Activated naive CD4-positive, alpha-beta T cell treated with anti-CD3 and anti-CD28 coated beads, Interleukin-2, amount 50 U/mL, for 16 hours (primary cell): ENCODE measurements around the gene TNFSF8.

Experiments used
- DNase-seq: peaks from one replicate; pipeline ENCODE4 v3.0.0-alpha.2; 2020

Gene TNFSF8, protein sequence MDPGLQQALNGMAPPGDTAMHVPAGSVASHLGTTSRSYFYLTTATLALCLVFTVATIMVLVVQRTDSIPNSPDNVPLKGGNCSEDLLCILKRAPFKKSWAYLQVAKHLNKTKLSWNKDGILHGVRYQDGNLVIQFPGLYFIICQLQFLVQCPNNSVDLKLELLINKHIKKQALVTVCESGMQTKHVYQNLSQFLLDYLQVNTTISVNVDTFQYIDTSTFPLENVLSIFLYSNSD

DNA sequence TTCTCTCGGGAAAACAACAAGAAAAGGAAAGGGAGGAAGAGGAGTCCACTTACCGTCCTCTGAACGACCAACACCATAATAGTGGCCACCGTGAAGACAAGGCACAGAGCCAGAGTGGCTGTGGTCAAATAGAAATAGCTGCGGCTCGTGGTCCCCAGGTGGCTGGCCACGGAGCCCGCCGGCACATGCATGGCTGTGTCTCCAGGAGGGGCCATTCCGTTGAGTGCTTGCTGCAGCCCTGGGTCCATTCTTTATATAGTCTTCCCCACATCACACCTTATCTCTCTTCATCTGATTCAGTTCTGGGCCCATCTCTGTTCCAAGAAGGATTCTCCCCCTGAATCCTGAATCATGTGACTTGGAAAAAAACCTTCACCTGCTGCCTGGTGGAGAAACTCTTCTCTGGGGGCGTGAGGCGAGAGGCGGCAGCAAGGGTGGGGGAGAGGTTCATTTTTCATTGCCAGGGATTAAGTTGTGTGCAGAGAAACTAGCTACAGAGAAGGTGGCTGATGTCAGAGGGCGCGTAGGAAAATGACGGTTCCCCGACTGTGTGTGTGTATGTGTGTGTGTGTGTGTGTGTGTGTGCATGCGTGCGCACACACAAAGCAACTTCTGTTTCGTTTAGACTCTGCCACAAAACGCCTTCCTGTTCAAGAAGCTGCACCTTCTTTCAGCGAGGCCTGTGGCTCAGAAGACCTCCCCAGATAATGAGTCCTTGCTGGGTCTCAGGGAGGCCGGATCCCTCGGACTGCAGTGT lies at the start of gene TNFSF8:
TNFSF8 (minus strand) TSS at position 536 of the 757 bp plus-strand sequence; CDS start at position 248, 288 bp downstream.
- peak; percentile 69 for DNase-seq

DNA sequence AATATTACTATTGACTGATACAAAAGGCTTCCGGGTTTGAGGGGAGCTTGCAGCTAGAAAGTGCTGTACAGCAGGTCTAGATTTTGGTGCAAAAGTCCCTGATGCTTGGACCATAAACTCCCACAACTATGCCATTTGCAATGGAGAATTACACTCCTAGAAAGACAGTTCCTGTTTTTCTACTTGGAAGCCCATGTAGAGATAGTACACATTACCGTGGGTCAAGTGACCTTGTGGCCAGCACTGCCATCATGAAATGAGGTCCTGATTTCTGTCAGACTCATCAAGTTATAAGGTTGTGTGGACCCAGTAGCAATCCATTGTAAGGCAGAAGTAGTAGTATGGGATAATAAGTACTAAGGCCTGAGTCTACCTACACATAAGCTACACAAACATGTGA lies 42.8 kb upstream of the TNFSF8 start:
- DNase-seq, result no peak

DNA sequence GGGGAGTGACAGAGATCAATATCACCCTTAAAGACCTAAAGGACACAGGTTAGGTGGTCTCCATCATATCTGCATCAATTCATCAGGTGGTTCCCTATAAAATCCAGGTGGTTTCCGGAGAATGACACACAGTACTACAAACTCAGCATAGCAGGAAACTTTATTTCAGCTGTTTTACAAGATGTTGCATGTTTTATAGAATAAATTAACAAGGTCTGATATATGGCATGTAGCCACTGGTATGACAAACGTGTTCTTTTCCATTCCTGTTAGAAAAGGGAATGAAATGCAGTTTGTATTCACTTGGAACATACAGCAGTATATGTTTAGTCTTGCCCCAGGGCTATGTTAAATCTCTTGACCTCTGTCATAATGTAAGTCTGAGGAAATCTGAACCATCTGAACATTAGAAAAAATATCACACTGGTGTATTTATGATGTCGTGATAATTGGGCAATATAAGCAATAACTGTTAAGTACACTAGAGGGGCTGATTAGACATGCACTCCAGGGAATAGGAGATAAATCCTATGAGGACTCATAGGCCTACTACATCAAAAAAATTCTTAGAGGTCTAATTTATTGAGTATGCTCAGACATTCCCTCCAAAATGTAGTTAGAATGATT lies 42.2 kb upstream of the TNFSF8 start:
- DNase-seq, result no peak

DNA sequence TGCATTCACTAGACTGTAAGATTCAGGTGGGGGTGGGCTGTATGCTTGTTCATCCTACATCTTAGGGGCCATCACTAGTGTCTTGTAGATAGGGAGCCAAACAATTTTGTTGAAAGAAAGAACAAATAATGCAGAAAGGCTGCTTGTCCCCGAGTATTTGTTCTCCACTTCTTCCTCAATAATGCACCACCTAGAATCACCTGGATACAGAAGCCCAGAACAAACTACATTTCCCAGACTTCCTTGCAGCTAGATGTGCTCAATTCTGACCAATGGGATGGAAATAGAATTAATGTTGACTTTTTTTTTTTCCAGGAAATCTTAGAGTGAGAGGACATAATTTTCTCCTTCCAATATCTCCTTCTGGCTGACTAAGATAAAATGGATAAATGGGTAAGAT lies 38.9 kb upstream of the TNFSF8 start:
- no peak for DNase-seq

DNA sequence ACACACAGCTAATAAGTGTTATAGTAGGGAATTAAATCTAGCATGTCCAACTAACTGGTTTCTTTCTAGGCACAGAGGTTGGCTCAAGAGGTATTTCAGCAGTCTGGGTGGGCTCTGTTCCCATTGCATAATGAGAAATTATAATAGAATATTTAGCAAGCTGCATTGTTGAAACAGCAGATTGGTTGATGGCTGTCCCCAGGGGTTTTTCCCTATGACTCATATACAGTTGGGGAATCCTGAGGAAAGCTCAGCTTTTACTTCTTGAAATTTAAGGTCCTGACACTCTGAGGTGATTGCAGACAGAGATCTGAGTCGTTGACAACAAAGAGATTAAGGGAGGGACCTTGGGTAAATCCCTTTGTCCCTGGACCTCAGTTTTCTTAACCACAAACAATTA lies 38.3 kb upstream of the TNFSF8 start:
- no peak for DNase-seq

DNA sequence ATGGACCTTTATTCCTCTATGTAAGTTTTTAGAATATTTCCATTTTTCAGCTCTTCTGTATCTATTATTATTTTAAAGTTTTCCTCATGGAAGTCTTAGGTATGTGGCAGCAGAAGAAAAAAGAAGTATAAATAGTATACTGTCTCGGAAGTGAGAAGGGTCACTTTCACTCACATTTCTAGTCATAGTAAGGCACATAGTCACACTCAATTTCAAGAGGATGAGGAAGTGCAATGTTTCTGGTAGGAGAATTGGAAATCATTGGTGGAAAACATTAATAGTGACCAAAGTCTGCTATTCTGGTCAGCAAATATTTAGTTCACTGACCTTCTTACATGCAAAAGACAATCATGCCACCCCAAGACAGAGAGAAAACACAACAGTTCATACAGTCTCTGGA lies 35.2 kb upstream of the TNFSF8 start:
- no peak for DNase-seq

DNA sequence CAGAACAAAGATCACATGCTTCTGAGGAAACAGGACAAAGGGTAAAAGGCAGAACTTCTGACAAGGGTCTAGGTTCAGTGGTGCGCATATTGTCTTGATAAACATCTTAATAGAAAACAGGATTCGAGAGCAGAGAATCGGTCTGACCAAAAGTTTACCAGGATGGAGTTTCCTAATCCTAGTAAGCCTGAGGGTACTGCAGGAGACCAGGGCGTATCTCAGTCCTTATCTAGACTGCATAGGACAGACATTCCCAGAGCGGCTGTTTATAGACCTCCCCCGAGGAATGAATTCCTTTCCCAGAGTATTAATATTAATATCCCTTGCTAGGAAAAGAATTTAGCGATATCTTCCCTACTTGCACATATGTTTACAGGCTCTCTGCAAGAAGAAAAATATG lies 32.4 kb upstream of the TNFSF8 start:
- no peak for DNase-seq

DNA sequence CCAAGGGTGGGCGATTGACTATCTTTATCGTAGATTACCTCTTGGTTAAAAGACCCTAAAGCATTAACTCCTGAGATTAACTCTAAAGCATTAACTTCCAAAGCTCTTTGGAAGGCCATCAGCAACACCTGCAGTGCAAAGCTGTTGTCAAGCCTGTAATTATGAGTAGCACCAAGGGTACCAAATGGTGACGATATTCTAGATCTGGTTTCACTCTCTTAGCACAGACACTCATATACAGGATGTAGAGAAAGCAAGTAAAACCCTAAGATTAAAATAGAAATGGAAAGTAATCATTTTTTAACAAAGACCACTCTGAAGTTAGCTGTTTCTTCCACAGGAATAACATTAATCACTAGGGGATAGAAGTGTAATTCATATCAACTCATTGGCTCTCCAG lies 29.9 kb upstream of the TNFSF8 start:
- no peak for DNase-seq

DNA sequence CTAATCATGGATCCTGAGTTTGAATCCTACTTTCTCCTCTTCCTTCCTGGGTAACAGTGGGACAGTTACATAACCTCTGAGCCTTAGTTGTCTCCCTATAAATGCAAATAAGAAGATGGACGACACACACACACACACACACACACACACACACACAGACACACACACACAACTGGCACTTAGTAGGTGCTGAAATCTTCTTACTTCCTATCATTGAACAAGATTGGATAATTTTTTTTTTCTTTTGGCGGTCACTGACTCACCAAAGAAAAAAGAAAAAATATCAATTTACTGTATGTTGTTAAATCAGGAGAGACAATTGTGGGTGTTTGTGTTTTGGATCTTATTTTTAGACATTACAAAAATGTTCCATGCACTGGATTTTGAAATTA lies 28.4 kb upstream of the TNFSF8 start:
- no peak for DNase-seq

DNA sequence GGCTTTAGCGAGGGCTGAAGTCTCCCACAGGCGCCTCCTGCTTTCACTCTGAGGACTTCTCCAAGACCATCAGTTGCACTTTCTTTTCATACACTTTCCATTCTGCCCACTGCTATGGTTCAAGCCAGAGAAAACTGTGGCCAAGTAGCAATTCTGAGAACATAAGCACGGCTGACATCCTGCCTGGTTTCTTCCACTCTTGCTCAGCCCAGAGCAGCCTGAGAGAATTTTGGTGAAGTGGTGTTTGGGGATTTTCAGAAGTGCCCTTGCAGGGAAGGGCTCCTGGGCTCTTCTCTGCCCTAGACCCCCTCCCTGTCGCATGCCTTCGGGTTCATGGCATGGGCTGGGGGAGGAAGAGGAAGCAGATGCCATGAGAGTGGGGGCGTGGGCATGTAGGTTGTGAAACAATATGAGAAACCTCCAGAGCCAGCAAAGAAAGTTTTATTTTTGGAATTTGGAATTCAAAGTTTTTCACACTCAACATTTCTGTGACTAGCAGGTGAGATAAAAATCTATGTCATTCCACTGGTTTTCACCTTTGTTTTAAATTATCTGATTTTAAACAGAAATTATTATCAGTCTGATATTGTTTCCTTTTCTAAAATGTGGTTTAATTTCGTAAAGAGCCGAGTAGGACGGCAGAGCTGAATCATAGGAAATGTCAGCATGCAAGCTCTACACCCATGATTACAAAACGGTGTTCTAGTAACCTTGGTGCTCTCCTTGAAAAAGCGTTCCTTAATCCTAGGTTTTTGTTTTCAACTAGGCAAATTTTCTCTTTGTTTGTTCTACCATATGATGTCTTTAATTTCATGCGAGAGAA lies 27.8 kb upstream of the TNFSF8 start:
- DNase-seq, result peak; percentile 41

DNA sequence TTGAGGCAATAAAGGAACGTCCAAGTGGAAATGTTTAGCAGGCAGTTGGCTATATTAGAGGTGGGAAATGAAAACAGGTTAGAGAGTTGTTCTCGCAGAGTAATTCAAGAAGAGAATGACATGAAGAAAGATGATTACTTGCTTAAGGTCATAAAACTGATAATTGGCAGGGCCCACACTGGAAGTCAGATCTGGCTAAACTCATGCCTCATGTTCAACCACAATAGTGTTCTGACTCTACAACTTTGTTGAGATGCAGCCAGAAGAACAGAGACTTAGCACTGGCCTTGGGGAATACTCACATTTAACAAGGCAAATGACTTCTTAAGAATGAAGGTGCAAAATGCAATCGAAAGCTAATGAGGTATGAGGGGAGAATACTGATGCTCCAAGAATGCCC lies 27.2 kb upstream of the TNFSF8 start:
- DNase-seq, result no peak

DNA sequence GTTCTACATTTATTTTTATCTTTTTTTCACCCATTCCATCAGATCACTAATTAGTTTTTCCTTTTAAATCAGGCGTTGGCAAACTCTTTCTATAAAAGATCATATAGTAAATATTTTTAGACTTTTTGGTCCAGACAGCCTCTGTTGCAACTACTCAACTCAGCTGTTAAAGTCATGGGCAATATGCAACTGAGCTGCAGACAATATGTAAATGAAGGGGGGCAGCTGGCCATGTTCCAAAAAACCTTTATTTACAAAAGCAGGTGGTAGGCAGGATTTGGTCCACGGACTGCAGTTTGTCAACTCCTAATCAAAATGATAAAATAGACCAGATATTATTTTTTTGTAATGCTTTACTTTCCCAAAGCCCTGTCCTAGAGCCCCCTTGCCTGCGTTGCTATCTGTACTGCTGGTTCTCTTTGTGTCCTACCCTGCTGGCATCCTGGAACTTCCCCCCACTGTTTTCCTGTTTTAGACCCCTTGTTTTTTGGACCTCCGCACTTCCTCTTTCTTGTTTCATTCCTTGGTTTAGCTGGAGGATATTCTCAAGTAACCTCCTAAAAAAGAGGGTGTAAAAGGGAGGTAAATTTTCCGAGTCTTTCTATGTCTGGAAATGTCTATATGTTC lies 24.7 kb upstream of the TNFSF8 start:
- no peak for DNase-seq

DNA sequence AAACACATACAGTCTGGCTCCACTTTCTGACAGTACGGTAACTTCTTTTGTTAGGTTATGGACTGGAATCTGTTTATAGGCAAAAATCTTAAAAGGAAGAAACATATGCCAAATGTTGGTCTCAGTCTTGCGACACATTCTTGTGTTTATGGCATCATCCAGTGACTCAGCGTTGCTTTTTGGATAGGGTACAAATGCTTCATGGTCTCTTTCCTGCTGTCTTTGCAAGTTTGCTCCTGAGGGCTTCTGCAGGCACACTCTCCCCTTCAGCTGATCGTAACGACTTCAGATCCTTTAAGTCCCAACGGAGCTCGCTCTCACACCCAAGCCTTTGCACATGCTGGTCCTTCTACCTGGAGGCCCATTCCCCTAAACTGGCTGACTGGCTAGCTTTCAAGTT lies 23.6 kb upstream of the TNFSF8 start:
- DNase-seq, result no peak

DNA sequence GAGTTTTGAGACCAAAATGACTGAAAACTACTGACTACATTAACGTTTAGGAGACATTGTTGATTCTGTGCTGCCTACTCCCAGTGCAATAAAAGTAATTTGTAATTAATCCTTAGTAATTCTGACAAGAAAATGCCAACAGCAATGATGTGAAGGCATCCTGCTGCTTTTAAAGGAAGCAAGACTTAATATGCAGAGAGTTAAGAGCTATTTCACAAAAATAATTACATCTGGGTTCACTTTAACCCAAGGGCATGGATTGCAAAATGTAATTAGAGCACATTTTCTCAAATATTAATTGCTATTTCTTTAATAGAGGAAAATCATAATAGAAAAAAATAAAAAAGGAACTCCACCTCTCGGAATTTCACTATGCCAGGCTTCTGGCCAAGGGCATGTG lies 22.7 kb upstream of the TNFSF8 start:
- no peak for DNase-seq

DNA sequence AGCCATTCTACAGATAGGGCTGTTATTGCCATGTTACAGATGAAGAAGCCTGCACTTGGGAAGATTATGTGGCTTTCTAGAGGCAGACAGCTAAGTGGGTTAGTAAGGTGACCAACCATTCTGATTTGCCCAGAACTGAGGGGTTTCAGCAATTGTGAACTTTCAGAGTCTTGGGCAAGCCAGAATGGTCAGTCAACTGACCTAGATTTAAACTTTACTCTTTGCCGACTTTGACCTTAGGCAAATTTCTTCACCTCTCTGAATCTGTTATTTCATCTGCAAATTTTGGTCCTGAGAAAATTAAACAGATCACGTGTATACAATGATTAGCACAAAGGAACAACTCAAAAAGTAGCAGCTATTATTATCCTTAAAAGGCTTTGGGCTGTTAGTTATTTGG lies 20.4 kb upstream of the TNFSF8 start:
- no peak for DNase-seq

DNA sequence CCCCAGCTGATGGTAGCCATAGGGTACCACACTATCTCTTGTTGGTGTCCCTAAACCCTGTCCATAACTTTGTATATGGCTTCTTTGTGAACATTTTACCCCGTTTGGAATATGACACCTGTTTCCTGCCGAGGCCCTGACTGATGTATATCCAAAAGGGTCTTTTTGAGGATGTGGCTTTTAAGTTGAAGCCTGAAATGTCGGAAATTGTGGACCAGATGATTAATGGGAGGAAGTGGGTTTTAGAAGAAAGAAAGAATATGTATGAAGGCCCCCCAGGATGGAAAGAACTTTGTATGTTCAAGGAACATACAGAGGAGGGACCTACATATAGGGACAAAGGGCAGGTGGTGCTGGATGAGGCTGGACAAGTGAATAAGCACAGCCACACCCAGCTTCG lies 16.7 kb upstream of the TNFSF8 start:
- DNase-seq, result no peak

DNA sequence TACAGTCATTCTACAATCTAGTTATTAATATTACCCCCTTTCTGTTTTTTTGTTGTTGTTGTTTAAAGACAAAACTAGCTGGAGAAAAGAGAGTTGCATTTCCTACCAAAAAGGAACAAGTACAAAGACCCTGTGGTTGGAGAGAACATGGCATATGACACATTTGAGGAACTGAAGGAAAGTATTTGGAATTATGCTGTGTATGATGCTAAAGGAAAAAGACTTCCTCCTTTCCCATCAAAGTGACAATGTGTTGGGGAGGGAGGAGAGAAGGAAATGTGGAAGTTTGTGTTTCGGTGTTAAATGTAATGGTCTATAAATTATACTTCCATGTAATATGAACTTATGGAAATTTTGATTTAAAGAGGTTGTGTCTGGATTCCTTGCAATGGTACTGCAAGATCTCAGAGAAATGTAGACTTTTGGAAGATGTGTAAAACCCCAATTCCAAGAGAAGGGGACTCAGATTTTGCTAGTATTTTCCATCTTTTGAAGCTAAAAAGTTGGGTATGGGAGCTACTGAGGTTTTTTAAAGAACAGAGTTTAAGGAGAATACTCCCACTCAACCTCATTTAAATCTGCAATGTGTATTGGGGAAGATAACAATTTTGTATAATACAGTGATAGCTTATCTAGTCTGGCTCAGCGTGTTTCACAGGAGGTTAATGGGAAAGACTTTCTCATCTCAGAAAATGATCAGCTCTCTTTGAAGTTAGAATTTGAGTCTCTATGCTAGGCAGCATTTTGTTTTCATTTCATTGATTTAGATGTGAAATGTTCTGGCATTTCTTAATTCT lies 15.4 kb upstream of the TNFSF8 start:
- DNase-seq, result no peak

DNA sequence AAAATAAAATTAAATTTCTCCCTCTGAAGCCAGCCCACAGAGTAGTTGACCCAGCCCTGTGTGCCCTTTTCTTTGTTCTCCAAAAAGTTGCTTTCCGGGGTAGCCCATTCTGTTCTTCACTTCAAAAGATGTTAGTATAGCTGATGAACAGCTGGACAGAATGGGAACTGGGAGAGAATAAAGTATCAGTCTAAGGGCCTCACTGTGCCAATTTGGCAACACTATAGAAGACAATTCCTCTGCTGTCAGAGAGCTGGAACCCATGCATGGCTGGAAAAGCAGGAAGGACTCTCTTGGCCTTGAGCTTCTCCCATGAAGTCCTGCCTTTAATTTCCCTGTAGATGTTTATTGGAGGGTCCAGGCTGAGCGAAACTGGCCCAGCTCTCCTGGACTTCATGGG lies 11.0 kb upstream of the TNFSF8 start:
- DNase-seq, result no peak

DNA sequence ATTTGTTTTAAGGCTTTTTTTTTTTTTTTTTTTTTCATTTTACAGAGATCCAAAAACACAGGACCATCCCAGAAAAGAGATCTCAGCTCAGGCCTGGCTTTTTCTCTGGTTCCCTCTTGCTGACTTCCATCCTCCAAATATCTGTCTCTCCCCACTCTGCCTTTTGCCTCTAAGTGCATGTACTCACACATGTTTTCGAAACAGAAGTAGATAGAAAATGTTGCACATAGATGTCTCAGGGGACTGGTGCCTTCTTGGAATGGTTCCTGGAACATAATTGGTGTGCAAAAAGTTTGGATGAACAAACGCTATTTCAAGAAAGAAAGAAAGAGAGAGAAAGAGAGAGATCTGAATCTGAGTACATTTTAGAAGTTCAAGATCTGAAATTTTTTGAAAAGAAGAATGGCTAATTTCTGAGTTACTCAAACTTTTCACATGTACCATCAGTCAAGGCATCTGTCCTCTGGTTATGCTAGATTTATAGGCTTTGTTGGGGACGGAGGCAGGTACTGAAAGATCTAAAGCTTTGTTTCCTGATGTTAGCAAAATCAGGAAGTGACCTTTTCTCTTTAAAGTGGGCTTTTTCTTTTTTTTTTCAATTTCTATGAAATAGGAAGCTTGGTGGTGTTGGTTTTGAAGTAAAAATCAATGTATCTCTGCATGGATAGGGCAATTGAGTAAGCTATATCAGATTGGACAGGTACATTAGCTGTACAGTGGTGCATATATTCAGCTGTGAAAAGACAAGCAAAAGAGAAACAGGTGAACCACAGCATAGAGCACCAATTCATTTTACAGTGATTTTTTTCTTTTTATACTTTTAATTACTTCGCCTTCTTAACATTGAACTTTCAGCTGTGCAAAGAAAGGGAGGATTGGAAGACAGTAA lies 8.5 kb upstream of the TNFSF8 start:
- DNase-seq, result no peak

DNA sequence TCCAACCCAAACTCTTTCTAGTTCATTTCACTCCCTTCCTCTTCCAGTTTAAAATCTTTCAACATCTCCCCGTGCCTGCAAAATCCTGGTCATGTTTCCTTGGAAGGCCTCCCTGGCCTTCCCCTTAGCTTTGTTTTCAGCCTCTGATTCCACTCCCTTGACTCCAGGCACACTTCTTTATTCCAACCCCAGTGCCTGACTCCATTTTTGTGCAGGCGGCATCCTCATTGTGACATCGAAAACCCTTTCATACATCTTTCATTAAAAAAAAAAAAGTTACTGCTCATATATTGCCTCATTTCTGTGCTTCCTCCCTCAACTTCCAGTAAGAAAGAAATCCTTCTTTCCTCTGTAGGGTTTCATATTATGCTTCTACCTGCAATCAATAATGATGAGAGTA lies 7.1 kb upstream of the TNFSF8 start:
- no peak for DNase-seq

DNA sequence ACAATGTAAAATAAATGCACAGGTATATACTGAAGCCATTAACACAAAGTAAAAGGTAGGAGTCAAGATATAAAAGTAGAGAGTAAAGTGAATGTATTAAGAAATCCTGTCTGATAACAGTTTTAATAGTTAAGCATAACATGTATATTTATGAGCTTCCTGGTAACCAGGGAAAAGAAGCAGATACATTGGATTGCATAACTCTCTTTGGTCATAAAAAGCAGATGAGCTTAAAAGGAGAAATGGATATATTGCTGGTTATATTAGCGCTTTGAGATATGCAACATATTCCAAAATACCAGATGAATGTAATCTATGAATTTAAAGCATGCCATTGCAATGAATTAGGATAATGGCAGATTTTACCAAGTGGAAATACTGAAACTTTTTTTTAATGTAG lies 6.2 kb upstream of the TNFSF8 start:
- DNase-seq, result no peak
